Activated naive CD8-positive, alpha-beta T cell treated with anti-CD3 and anti-CD28 coated beads for 36 hours (primary cell): ENCODE results near the gene DEDD2. TPM values are rescaled to one million over a fixed set of nuclear protein-coding genes. Genes with fewer than 3 reads are reported as not detected.
"Not testable (repeated sequence)": the region's sequence is repeated elsewhere in the genome, so short reads cannot be mapped to it uniquely, and the experiment has no call there.

Experiments
- DNase-seq: peaks from one replicate; pipeline ENCODE4 v3.0.0; 2021
- H3K27ac Mint-ChIP-seq: one replicate; pipeline ENCODE4 v1.8.0; 2022; ENCODE audit warnings: mild to moderate bottlenecking, moderate library complexity, mixed read lengths
- H3K27me3 Mint-ChIP-seq: one replicate; pipeline ENCODE4 v1.8.0; 2022; ENCODE audit warnings: mild to moderate bottlenecking, mixed read lengths
- H3K36me3 Mint-ChIP-seq: one replicate; pipeline ENCODE4 v1.8.0; 2021; ENCODE audit warnings: mild to moderate bottlenecking, mixed read lengths
- H3K4me1 Mint-ChIP-seq: one replicate; pipeline ENCODE4 v1.8.0; 2021; ENCODE audit warnings: mixed read lengths
- H3K4me3 Mint-ChIP-seq: one replicate; pipeline ENCODE4 v1.8.0; 2022; ENCODE audit warnings: mild to moderate bottlenecking, moderate library complexity, mixed read lengths
- H3K9me3 Mint-ChIP-seq: one replicate; pipeline ENCODE4 v1.8.0; 2022; ENCODE audit warnings: mixed read lengths
- total RNA-seq, 2 experiments: library from RNA; stranded (reverse); gene quantifications; one replicate each; pipeline ENCODE4 v1.2.3, GENCODE V29; 2021

The DEDD2 gene
- total RNA-seq: 10 to 100 TPM; 16.2 to 17.6 TPM

- Mint-ChIP-seq H3K27me3 (peaks cover 4% of the 10 kb centered on the region), H3K4me1 (peaks cover 55% of the 10 kb centered on the region), H3K9me3 (peaks cover 1% of the 10 kb centered on the region), H3K36me3 (peaks cover 38% of the 10 kb centered on the region), H3K4me3 (peak within 1 kb of the TSS; percentile 98), H3K27ac (peak within 1 kb of the TSS; percentile 99)
- DNase-seq: peak; percentile 99
These were observed at the start of gene DEDD2 for GRCh38 chr19:42217520-42218437. Gene DEDD2 (minus strand): TSS chr19:42217677. CDS start chr19:42217007, 670 bp downstream.

DNA sequence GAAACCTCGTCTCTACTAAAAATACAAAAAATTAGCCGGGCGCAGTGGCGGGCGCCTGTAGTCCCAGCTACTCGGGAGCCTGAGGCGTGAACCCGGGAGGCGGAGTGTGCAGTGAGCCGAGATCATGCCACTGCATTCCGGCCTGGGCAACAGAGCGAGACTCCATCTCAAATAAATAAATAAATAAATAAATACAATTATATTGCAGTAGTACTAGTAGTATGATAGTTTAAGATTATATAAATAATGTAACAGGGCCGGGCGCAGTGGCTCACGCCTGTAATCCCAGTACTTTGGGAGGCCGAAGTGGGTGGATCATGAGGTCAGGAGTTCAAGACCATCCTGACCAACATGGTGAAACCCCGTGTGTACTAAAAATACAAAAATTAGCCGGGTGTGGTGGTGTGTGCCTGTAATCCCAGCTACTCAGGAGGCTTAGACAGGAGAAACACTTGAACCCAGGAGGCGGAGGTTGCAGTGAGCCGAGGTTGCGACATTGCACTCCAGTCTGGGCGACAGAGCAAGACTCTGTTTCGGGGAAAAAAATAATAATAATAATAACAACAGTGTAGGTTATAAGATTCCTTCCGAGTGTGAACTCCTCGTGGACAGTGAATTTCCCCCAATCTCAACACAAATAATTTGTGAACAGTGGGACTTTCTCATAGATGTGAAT lies 49.6 kb upstream of the DEDD2 start:
- H3K36me3 Mint-ChIP-seq, H3K9me3 Mint-ChIP-seq, H3K4me3 Mint-ChIP-seq, H3K27ac Mint-ChIP-seq, DNase-seq, H3K27me3 Mint-ChIP-seq: not testable (repeated sequence)
- peaks cover 22% of the 10 kb centered on the region for H3K4me1 Mint-ChIP-seq

- not testable (repeated sequence) for H3K27ac Mint-ChIP-seq, H3K36me3 Mint-ChIP-seq, H3K9me3 Mint-ChIP-seq, DNase-seq, H3K27me3 Mint-ChIP-seq, H3K4me3 Mint-ChIP-seq
- peaks cover 23% of the 10 kb centered on the region for H3K4me1 Mint-ChIP-seq
These were observed 48.6 kb upstream of the DEDD2 start for GRCh38 chr19:42266105-42266504.

GRCh38 chr19:42261763-42262162 lies 44.3 kb upstream of the DEDD2 start:
- Mint-ChIP-seq H3K4me1 (peaks cover 4% of the 10 kb centered on the region), H3K9me3 (no peaks in the 10 kb centered on the region), H3K27ac (no peak overlapping the region), H3K27me3 (no peaks in the 10 kb centered on the region), H3K4me3 (no peak overlapping the region), H3K36me3 (no peaks in the 10 kb centered on the region)
- DNase-seq: no peak

GRCh38 chr19:42257842-42258241 lies 40.4 kb upstream of the DEDD2 start:
- H3K27me3 Mint-ChIP-seq, H3K27ac Mint-ChIP-seq, H3K9me3 Mint-ChIP-seq, H3K4me3 Mint-ChIP-seq, H3K36me3 Mint-ChIP-seq, DNase-seq, H3K4me1 Mint-ChIP-seq: not testable (repeated sequence)

DNA sequence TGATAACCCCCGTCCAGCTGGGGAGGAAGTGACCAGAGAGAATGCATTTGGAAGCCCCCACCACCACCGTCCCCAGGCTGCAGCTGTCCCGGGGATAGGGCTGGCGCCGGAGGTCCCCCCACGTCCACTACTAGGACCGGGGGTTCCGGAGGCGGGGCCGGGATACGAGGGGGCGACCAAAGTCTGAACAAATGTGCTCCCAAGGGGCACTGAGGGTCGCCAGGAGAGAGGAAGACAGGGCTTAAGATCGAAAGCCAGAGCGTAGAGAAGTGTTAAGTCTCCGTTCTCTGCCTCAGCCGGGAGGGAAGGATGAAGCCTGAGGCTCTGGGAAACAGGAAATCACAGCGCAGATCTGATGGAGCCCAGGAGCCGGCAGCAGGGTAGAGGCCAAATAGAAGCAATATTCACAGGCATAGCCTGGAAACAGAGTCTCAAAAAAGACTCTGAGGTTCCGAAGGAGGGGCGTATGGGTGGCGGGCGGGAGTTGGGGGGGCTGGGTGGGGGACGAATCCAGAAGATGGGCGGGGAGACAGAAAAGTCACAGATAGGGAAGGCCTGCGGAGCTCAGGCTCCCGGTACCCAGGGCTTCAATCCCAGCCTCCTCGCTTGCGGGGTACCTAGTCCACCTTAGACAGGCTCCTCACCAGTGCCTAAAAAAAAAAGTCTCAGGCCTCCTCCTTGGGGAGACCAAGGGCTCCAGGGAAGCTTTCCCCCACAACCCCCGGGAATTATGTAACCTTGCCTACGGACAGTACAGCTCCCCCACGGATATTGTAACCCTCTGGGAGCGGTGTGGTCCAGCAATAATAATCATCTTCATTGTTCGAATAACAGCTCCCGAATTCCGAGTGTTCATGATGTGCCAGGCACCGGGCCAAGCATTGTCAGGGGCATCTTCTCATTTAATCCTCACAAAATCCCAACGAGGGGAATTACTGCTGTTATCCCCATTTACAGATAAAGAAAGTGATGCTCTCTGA lies 38.6 kb upstream of the DEDD2 start:
- peaks cover 16% of the 10 kb centered on the region for H3K36me3 Mint-ChIP-seq
- no peaks in the 10 kb centered on the region for H3K9me3 Mint-ChIP-seq
- no peak overlapping the region for H3K27ac Mint-ChIP-seq
- no peaks in the 10 kb centered on the region for H3K27me3 Mint-ChIP-seq
- peaks cover 17% of the 10 kb centered on the region for H3K4me1 Mint-ChIP-seq
- peak; percentile 24 for DNase-seq
- peak overlapping the region; percentile 77 for H3K4me3 Mint-ChIP-seq

GRCh38 chr19:42254850-42255765 lies 37.6 kb upstream of the DEDD2 start, which contains the start of gene ERF:
Gene ERF (minus strand): TSS chr19:42255128. CDS start chr19:42254999, 129 bp downstream.
- no peaks in the 10 kb centered on the region for H3K9me3 Mint-ChIP-seq
- H3K4me1 Mint-ChIP-seq: peaks cover 24% of the 10 kb centered on the region
- DNase-seq: peak; percentile 95
- H3K4me3 Mint-ChIP-seq: peak within 1 kb of the TSS; percentile 77
- H3K27me3 Mint-ChIP-seq: no peaks in the 10 kb centered on the region
- H3K36me3 Mint-ChIP-seq: peaks cover 16% of the 10 kb centered on the region
- H3K27ac Mint-ChIP-seq: peak within 1 kb of the TSS; percentile 81

DNA sequence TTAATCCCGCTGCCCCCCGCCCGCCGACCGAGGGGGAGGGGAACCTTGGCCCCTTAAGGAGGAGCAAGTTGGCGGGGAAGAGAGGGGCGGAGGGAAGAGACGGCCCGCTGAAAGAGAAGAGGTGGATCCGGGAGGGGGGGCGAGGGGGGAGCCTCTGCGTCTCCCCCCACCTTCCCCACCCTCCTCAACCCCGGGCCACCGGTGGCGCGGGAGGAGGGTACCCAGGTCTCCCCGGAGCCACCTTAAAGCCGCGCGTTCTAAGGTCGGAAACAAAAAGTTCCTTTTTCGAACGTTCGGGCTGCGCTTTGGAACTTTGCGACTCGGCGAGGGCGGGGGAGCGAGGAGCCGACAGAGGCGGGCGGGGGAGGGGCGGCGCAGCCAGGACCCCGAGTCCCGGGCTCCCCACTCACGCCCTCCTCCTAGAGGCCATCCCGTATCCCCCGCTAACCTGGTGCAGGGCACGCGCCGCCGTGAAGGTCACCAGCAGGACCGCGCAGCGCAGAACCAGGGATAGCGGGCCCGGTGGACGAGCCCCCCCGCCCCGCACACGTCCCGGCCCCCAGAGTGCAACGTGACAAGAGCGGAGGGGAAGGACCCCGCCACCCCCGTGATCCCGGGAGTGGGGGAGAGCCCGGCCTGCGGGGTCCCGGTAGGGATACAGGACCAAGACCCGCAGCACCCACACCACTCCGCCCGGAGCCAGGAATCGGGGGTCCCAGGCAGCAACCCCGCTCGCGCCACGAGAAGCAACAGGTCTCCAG lies 36.8 kb upstream of the DEDD2 start:
- Mint-ChIP-seq H3K4me1 (peaks cover 27% of the 10 kb centered on the region), H3K27me3 (no peaks in the 10 kb centered on the region), H3K9me3 (no peaks in the 10 kb centered on the region), H3K27ac (peak overlapping the region; percentile 81), H3K36me3 (peaks cover 17% of the 10 kb centered on the region), H3K4me3 (peak overlapping the region; percentile 77)
- peak; percentile 81 for DNase-seq

GRCh38 chr19:42253245-42254088 lies 36.0 kb upstream of the DEDD2 start:
- H3K4me1 Mint-ChIP-seq: peaks cover 29% of the 10 kb centered on the region
- no peaks in the 10 kb centered on the region for H3K27me3 Mint-ChIP-seq
- H3K4me3 Mint-ChIP-seq: peak overlapping the region; percentile 95
- H3K36me3 Mint-ChIP-seq: peaks cover 21% of the 10 kb centered on the region
- peak overlapping the region; percentile 95 for H3K27ac Mint-ChIP-seq
- peak; percentile 70 for DNase-seq
- no peaks in the 10 kb centered on the region for H3K9me3 Mint-ChIP-seq

- Mint-ChIP-seq H3K4me1 (peaks cover 29% of the 10 kb centered on the region), H3K27ac (peak overlapping the region; percentile 95), H3K9me3 (no peaks in the 10 kb centered on the region), H3K4me3 (peak overlapping the region; percentile 95), H3K27me3 (no peaks in the 10 kb centered on the region), H3K36me3 (peaks cover 21% of the 10 kb centered on the region)
- no peak for DNase-seq
These were observed 35.1 kb upstream of the DEDD2 start for GRCh38 chr19:42252365-42253244.

DNA sequence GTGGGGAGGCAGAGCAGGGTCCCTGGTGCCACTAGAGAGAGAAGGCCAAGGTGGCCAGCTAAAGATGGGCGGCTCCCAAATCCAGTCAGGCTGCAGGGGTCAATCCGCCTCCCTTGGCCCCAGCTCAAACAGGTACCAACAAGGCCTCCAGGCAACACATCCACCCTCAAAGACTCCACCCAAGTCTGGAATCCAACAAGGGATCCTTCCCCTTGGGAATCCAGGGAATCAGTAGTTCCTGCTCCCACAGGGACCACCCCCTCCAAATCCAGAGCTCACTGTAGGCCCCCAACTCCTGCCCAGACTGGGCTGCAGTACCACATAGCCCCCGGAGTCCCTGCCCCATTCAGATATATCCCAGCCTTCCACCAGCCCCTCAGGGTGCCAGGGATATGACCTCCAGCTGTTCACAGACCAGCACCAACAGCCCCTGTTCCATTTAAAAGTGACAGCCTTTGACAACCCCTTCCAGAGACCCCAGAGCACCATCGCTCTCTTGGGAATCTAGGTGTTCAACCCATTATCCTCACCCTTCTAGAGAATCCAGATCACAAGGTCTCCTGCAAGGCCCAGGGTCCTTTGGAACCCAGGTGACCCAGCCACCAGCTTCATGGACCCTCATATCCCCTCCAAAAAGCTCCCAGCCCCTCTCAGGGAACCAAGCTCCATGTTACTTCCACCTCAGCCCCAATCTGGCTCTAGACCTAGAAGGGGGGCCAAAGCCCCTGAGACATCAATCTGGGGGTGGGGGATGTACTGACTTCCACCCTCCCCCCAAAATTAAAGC lies 34.3 kb upstream of the DEDD2 start:
- Mint-ChIP-seq H3K9me3 (no peaks in the 10 kb centered on the region), H3K36me3 (peaks cover 21% of the 10 kb centered on the region), H3K4me1 (peaks cover 34% of the 10 kb centered on the region), H3K27ac (peak overlapping the region; percentile 95), H3K4me3 (peak overlapping the region; percentile 95), H3K27me3 (no peaks in the 10 kb centered on the region)
- DNase-seq: no peak
